Prostate gland (tissue), 2 donors: ENCODE measurements around the gene MBOAT1.

Source experiments
- CTCF ChIP-seq, 4 experiments: fragments of 200-600 bp in 2 of 4; fragments of 450-650 bp in 2 of 4; sonication (generic) in 2 of 4; IDR thresholded peaks; 1 replicate in 3 of 4; 2 replicates in 1 of 4; pipeline ENCODE4 v1.5.1; 2016 to 2019; ENCODE audit warnings: antibody characterized with exemption in 4 of 4, mild to moderate bottlenecking in 2 of 4, moderate library complexity in 2 of 4
- POLR2A ChIP-seq: fragments of 450-650 bp; IDR thresholded peaks from one replicate; pipeline ENCODE4 v1.6.1; 2016; ENCODE audit warnings: antibody characterized with exemption, mild to moderate bottlenecking
- POLR2AphosphoS5 ChIP-seq: sonication (generic); formaldehyde crosslinking; IDR thresholded peaks from one replicate; pipeline ENCODE4 v1.6.1; 2017; ENCODE audit warnings: antibody characterized with exemption

DNA sequence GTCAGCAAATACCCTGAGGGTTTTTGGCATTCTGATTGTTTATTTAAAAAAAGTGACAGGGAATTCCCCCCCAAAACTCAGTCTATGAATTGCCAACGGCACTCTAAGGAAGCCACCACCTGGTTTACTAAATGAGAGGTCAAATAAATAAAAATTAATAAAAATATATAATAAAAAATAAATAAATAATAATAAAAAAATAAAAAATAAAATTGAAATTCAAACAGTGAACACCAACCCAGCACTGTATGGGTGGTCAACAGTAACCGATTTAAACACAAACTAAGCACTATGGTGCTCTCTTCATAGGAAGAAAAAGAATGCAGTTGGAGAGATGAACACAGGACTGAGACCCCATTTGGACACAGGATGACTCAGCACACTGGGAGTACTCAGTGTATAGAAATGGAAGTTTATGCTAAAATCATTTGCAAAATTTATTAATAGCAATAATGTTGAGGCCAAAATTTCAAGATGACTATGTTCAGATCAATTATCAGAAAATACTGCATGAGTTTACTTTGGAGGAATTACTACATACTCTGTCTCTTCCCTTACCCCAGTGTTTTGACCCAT lies 98.5 kb downstream of the MBOAT1 start:
- TF ChIP-seq CTCF (IDR thresholded peaks at IDR 0.05) (no peak), POLR2AphosphoS5 (no peak), POLR2A (no peak)
